H1 (cell line): Measurements from ENCODE around the gene LEFTY2. TPM values are rescaled to one million over a fixed set of nuclear protein-coding genes. Genes with fewer than 3 reads are reported as not detected.

ENCODE experiments used
- BACH1 ChIP-seq: IDR thresholded peaks from 2 replicates; pipeline ENCODE4 v1.6.1; 2012; ENCODE audit warnings: low read length, improper control_type of control experiment
- CHD1 ChIP-seq: IDR thresholded peaks from 2 replicates; pipeline ENCODE4 v1.6.1; 2012; ENCODE audit warnings: low read depth, low read length, improper control_type of control experiment
- EGR1 ChIP-seq: IDR thresholded peaks from 2 replicates; pipeline ENCODE4 v1.6.1; 2011; ENCODE audit warnings: low read depth, low read length, borderline replicate concordance
- GTF2F1 ChIP-seq: IDR thresholded peaks from 2 replicates; pipeline ENCODE4 v1.6.1; 2012; ENCODE audit warnings: low read depth, low read length, improper control_type of control experiment, borderline replicate concordance
- RFX5 ChIP-seq: IDR thresholded peaks from 2 replicates; pipeline ENCODE4 v1.6.1; 2011; ENCODE audit warnings: low read depth, low read length, improper control_type of control experiment, borderline replicate concordance
- RXRA ChIP-seq: IDR thresholded peaks from 2 replicates; pipeline ENCODE4 v1.6.1; 2011; ENCODE audit warnings: low read depth, mild to moderate bottlenecking, low read length, moderate library complexity; ENCODE audit not compliant: insufficient read depth
- SP1 ChIP-seq: IDR thresholded peaks from 2 replicates; pipeline ENCODE4 v1.6.1; 2011; ENCODE audit warnings: low read depth, low read length
- SRF ChIP-seq: IDR thresholded peaks from 2 replicates; pipeline ENCODE4 v1.6.1; 2011; ENCODE audit warnings: mild to moderate bottlenecking, low read depth, low read length, moderate library complexity
- TCF12 ChIP-seq: IDR thresholded peaks from 2 replicates; pipeline ENCODE4 v1.6.1; 2011; ENCODE audit warnings: low read depth, mild to moderate bottlenecking, low read length
- ZNF274 ChIP-seq: IDR thresholded peaks from 2 replicates; pipeline ENCODE4 v1.7.0; 2012; ENCODE audit warnings: low read length, borderline replicate concordance; ENCODE audit errors: extremely low read depth
- polyA plus RNA-seq, 7 experiments: library from polyadenylated mRNA; depleted of rRNA in 3 of 7; stranded (reverse) in 5 of 7; unstranded in 2 of 7; fragments of >200 nt in 5 of 7; fragments of 200-250 nt in 2 of 7; gene quantifications; 1 replicate in 5 of 7; 2 replicates in 1 of 7; 4 replicates in 1 of 7; pipeline versions ENCODE4 v1.2.1 to v1.2.3, GENCODE V29; 2011 to 2013; ENCODE audit warnings: missing spikeins in 2 of 7, mixed read lengths in 2 of 7
- total RNA-seq: library from RNA; stranded (reverse); fragmentation: NEBNext Ultra II Directional; extraction: Animal tissue kit (Norgen Biotek cat#: 25700); gene quantifications from 2 replicates; pipeline ENCODE4 v1.2.1, GENCODE V29; 2021
- TF ChIP-seq, protein P1 (sequence below): fragments of 300-600 bp; sonication (generic); IDR thresholded peaks from 2 replicates; pipeline ENCODE4 v1.7.1; 2012; ENCODE audit warnings: low read length, moderate library complexity, mild to moderate bottlenecking, inconsistent platforms; ENCODE audit not compliant: insufficient replicate concordance

LEFTY2 gene
- total and polyA plus RNA-seq, 2 of the 8 experiments (the other 6 are each of a cell fraction or from before 2014, with no cell fraction given): 2.6 to 4.3 TPM

DNA sequence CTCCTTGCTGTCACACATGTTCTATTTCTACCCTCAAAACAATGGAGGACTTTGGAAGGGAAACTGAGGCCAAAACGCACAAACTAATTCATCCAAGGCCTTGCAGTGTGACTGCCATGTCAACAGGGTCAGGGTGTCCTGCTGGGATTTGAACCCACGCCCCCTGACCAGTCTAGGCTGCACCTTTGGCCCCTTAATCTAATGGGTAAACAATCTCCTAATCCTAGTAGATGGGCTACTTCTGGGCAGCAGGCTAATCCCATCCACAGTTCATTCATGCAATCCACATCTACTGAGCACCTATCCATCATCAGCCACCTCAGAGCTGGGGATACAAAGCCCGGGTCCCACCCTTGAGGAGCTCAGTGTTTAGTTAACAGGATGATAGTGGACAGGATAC lies 17.0 kb upstream of the LEFTY2 start (continued):
- TF ChIP-seq, protein P1, sequence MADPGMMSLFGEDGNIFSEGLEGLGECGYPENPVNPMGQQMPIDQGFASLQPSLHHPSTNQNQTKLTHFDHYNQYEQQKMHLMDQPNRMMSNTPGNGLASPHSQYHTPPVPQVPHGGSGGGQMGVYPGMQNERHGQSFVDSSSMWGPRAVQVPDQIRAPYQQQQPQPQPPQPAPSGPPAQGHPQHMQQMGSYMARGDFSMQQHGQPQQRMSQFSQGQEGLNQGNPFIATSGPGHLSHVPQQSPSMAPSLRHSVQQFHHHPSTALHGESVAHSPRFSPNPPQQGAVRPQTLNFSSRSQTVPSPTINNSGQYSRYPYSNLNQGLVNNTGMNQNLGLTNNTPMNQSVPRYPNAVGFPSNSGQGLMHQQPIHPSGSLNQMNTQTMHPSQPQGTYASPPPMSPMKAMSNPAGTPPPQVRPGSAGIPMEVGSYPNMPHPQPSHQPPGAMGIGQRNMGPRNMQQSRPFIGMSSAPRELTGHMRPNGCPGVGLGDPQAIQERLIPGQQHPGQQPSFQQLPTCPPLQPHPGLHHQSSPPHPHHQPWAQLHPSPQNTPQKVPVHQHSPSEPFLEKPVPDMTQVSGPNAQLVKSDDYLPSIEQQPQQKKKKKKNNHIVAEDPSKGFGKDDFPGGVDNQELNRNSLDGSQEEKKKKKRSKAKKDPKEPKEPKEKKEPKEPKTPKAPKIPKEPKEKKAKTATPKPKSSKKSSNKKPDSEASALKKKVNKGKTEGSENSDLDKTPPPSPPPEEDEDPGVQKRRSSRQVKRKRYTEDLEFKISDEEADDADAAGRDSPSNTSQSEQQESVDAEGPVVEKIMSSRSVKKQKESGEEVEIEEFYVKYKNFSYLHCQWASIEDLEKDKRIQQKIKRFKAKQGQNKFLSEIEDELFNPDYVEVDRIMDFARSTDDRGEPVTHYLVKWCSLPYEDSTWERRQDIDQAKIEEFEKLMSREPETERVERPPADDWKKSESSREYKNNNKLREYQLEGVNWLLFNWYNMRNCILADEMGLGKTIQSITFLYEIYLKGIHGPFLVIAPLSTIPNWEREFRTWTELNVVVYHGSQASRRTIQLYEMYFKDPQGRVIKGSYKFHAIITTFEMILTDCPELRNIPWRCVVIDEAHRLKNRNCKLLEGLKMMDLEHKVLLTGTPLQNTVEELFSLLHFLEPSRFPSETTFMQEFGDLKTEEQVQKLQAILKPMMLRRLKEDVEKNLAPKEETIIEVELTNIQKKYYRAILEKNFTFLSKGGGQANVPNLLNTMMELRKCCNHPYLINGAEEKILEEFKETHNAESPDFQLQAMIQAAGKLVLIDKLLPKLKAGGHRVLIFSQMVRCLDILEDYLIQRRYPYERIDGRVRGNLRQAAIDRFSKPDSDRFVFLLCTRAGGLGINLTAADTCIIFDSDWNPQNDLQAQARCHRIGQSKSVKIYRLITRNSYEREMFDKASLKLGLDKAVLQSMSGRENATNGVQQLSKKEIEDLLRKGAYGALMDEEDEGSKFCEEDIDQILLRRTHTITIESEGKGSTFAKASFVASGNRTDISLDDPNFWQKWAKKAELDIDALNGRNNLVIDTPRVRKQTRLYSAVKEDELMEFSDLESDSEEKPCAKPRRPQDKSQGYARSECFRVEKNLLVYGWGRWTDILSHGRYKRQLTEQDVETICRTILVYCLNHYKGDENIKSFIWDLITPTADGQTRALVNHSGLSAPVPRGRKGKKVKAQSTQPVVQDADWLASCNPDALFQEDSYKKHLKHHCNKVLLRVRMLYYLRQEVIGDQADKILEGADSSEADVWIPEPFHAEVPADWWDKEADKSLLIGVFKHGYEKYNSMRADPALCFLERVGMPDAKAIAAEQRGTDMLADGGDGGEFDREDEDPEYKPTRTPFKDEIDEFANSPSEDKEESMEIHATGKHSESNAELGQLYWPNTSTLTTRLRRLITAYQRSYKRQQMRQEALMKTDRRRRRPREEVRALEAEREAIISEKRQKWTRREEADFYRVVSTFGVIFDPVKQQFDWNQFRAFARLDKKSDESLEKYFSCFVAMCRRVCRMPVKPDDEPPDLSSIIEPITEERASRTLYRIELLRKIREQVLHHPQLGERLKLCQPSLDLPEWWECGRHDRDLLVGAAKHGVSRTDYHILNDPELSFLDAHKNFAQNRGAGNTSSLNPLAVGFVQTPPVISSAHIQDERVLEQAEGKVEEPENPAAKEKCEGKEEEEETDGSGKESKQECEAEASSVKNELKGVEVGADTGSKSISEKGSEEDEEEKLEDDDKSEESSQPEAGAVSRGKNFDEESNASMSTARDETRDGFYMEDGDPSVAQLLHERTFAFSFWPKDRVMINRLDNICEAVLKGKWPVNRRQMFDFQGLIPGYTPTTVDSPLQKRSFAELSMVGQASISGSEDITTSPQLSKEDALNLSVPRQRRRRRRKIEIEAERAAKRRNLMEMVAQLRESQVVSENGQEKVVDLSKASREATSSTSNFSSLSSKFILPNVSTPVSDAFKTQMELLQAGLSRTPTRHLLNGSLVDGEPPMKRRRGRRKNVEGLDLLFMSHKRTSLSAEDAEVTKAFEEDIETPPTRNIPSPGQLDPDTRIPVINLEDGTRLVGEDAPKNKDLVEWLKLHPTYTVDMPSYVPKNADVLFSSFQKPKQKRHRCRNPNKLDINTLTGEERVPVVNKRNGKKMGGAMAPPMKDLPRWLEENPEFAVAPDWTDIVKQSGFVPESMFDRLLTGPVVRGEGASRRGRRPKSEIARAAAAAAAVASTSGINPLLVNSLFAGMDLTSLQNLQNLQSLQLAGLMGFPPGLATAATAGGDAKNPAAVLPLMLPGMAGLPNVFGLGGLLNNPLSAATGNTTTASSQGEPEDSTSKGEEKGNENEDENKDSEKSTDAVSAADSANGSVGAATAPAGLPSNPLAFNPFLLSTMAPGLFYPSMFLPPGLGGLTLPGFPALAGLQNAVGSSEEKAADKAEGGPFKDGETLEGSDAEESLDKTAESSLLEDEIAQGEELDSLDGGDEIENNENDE: no peak
- TF ChIP-seq TCF12 (no peak), BACH1 (no peak), CHD1 (no peak), ZNF274 (no peak), SRF (no peak), EGR1 (no peak), SP1 (no peak), RFX5 (no peak), RXRA (no peak), GTF2F1 (no peak)
